Measurements from ENCODE around the gene TMEM165. TPM values are rescaled to one million over a fixed set of nuclear protein-coding genes. Genes with fewer than 3 reads are reported as not detected.
A peak's percentile ranks its signal among the peaks of the same experiment; 100 is the strongest.

The TMEM165 gene
- total and polyA plus RNA-seq, 3 experiments from 2014 or later = 31.1 to 76.5 (median 69.1) TPM

DNA sequence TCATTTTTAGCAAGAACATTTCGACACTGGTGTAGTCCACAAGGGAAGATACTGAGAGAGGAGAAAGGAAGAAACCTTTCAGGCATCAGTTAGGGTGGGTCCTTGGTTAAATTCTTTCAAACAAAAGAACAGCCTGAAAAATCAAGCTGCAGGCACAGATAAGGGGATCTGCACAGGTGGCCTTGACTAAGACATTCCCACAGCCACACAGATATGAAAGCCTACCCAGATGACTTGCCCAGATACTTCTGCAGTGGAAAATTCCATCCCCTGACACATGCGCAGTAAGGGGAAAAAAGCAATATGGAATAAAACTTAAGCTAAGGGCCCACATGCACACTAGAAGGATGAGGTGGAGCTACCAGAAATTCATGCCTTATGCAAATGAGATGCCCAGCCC, 8.9 kb upstream of the TMEM165 start:
- Histone ChIP-seq H3K36me3 (ENCODE audit: insufficient read depth, low read length) (no peaks in the 10 kb centered on the region), H3K9me3 (ENCODE audit: low read length) (no peaks in the 10 kb centered on the region), H3K27me3 (ENCODE audit: insufficient read depth, low read length, poor library complexity, severe bottlenecking) (no peaks in the 10 kb centered on the region), H3K4me1 (ENCODE audit: insufficient read depth, low read length) (no peaks in the 10 kb centered on the region), H3K4me3 (ENCODE audit: low read length) (no peak overlapping the region), H3K27ac (ENCODE audit: low read depth, low read length) (no peak overlapping the region)
- peaks cover 0 to 2% (median 0%) of the 10 kb centered on the region in 3 donors for H3K36me3 Mint-ChIP-seq
- H3K27ac Mint-ChIP-seq = no peak overlapping the region
- POLR2A ChIA-PET = no interaction called here
- DNase-seq = no peak
- H3K4me1 Mint-ChIP-seq = no peaks in the 10 kb centered on the region
- no peaks in the 10 kb centered on the region for H3K9me3 Mint-ChIP-seq
- H3K27me3 Mint-ChIP-seq = peaks cover 0 to 5% of the 10 kb centered on the region in 2 donors
- no peak overlapping the region for H3K4me3 Mint-ChIP-seq
- CTCF ChIA-PET = interaction anchor here (1.7 kb wide), 1 partner anchor 41 kb away, joined by 4 read pairs; the partner anchor contains the start of gene SRD5A3

- no peaks in the 10 kb centered on the region for H3K9me3 Mint-ChIP-seq
- peaks cover 29 to 34% (median 32%) of the 10 kb centered on the region in 3 donors for H3K4me1 Mint-ChIP-seq
- peaks cover 0 to 1% of the 10 kb centered on the region in 2 donors for H3K27me3 Mint-ChIP-seq
- Histone ChIP-seq H3K36me3 (ENCODE audit: insufficient read depth, low read length) (no peaks in the 10 kb centered on the region), H3K9me3 (ENCODE audit: low read length) (no peaks in the 10 kb centered on the region), H3K27ac (ENCODE audit: low read depth, low read length) (no peak overlapping the region), H3K27me3 (ENCODE audit: insufficient read depth, low read length, poor library complexity, severe bottlenecking) (no peaks in the 10 kb centered on the region), H3K4me3 (ENCODE audit: low read length) (no peak overlapping the region), H3K4me1 (ENCODE audit: insufficient read depth, low read length) (peaks cover 26% of the 10 kb centered on the region)
- peak overlapping the region in 4 of 8 donors; percentile 71 to 94 (median 84) for H3K27ac Mint-ChIP-seq
- peaks cover 0 to 15% (median 10%) of the 10 kb centered on the region in 3 donors for H3K36me3 Mint-ChIP-seq
- no peak for DNase-seq
- ChIA-PET CTCF (interaction anchor here (0.8 to 3.6 kb wide), 5 partner anchors 32 to 161 kb away, joined by 3 to 24 read pairs (median 4); partner anchors contain the start of gene SRD5A3), POLR2A (interaction anchor here (3.3 kb wide), 1 partner anchor 152 kb away, joined by 21 read pairs; no protein-coding TSS in a partner anchor)
- H3K4me3 Mint-ChIP-seq = peak overlapping the region in 3 of 7 donors; percentile 68 to 98 (median 83)
Observed at GRCh38 chr4:55393461-55394320, 2.1 kb upstream of the TMEM165 start.

DNA sequence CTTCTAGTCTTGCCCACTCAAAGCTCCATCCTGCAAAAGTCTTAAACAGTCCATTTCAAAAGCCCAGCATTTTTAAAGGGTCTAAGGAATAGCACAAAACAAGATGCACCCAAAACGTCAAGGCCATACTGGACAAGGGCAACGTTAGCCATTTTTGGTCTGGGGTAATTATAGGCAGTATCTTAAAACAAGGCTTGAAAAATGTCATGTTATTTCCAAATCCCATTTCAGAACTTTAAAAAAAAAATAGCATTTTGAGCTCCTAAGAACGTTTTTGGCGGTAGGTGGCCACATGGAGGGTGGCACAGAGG, 584 bp upstream of the TMEM165 start:
- Mint-ChIP-seq H3K36me3 (peaks cover 0 to 21% (median 13%) of the 10 kb centered on the region in 3 donors), H3K27ac (peak overlapping the region; percentile 87 to 99 (median 98)), H3K4me1 (peaks cover 37 to 43% (median 41%) of the 10 kb centered on the region in 3 donors), H3K27me3 (peaks cover 0 to 1% of the 10 kb centered on the region in 2 donors), H3K4me3 (peak overlapping the region; percentile 93 to 100 (median 96)), H3K9me3 (no peaks in the 10 kb centered on the region)
- Histone ChIP-seq H3K9me3 (ENCODE audit: low read length) (no peaks in the 10 kb centered on the region), H3K27me3 (ENCODE audit: insufficient read depth, low read length, poor library complexity, severe bottlenecking) (no peaks in the 10 kb centered on the region), H3K36me3 (ENCODE audit: insufficient read depth, low read length) (no peaks in the 10 kb centered on the region), H3K27ac (ENCODE audit: low read depth, low read length) (peak overlapping the region; percentile 91), H3K4me1 (ENCODE audit: insufficient read depth, low read length) (peaks cover 36% of the 10 kb centered on the region), H3K4me3 (ENCODE audit: low read length) (peak overlapping the region; percentile 72)
- CTCF ChIA-PET = interaction anchor here (1.3 to 3.6 kb wide), 8 partner anchors 11 to 159 kb away, joined by 3 to 24 read pairs (median 6); partner anchors contain the start of genes CLOCK and SRD5A3
- DNase-seq = no peak
- POLR2A ChIA-PET = interaction anchor here (0.7 to 3.3 kb wide), 5 partner anchors 23 to 553 kb away, joined by 3 to 21 read pairs (median 6); partner anchors contain the start of gene CEP135

DNA sequence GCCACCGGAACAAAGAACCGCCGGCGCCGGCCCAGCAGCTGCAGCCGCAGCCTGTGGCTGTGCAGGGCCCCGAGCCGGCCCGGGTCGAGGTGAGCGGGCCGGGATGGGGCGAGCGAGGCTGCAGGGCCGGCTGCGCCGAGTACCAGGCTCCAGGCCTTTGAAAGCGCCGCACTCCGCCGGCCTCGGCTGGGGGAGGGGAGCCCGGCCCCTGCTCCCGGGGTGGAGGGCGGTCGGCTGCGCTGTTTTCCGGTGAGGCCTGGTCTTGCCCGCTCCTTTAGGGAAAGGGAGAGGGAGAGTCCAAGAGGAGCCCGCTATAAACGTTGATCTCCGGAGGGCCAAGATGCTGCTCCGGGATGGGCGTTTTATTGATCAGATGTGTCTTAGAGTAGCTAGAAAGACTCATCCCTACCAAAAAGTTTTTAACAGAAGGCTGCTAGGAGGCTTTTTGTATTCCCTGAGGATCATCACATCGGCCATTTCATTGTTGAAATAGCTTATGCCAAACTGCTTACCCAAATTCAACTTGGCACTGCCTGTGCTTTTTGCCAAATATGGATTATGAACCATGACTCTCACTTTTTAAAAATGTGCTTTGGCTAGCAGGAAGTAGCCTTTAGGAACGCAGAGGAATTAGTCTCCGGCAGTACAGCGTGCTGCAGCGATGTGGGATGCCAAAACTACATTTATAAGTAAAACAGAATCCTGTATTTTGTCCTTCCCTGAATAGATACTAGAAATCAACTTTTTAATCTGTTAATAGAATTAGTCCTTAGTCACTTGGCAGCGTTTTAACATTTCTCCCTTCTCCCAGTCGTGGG, 760 bp downstream of the TMEM165 start:
- Mint-ChIP-seq H3K9me3 (no peaks in the 10 kb centered on the region), H3K27ac (peak overlapping the region; percentile 81 to 98 (median 93)), H3K4me3 (peak overlapping the region; percentile 88 to 100 (median 96)), H3K4me1 (peaks cover 47 to 55% (median 52%) of the 10 kb centered on the region in 3 donors), H3K27me3 (peaks cover 0 to 1% of the 10 kb centered on the region in 2 donors), H3K36me3 (peaks cover 0 to 30% (median 15%) of the 10 kb centered on the region in 3 donors)
- POLR2A ChIA-PET = interaction anchor here (0.7 to 3.3 kb wide), 3 partner anchors 149 to 457 kb away, joined by 3 to 21 read pairs (median 4); no protein-coding TSS in a partner anchor
- DNase-seq = peak in 4 of 5 donors; percentile 5 to 58 (median 24)
- H3K27ac ChIP-seq (ENCODE audit: low read depth, low read length) = peak overlapping the region; percentile 91
- peaks cover 8% of the 10 kb centered on the region for H3K36me3 ChIP-seq (ENCODE audit: insufficient read depth, low read length)
- CTCF ChIA-PET = interaction anchor here (1.3 to 3.6 kb wide), 5 partner anchors 9 to 153 kb away, joined by 4 to 24 read pairs (median 6); partner anchors contain the start of genes CLOCK and SRD5A3
- peak overlapping the region; percentile 72 for H3K4me3 ChIP-seq (ENCODE audit: low read length)
- H3K4me1 ChIP-seq (ENCODE audit: insufficient read depth, low read length) = peaks cover 42% of the 10 kb centered on the region
- no peaks in the 10 kb centered on the region for H3K9me3 ChIP-seq (ENCODE audit: low read length)
- H3K27me3 ChIP-seq (ENCODE audit: insufficient read depth, low read length, poor library complexity, severe bottlenecking) = no peaks in the 10 kb centered on the region

- peaks cover 47 to 56% (median 52%) of the 10 kb centered on the region in 3 donors for H3K4me1 Mint-ChIP-seq
- POLR2A ChIA-PET = interaction anchor here (0.7 to 3.3 kb wide), 3 partner anchors 148 to 457 kb away, joined by 3 to 21 read pairs (median 4); no protein-coding TSS in a partner anchor
- Histone ChIP-seq H3K4me3 (ENCODE audit: low read length) (peak overlapping the region; percentile 72), H3K4me1 (ENCODE audit: insufficient read depth, low read length) (peaks cover 42% of the 10 kb centered on the region), H3K27ac (ENCODE audit: low read depth, low read length) (peak overlapping the region; percentile 91), H3K27me3 (ENCODE audit: insufficient read depth, low read length, poor library complexity, severe bottlenecking) (no peaks in the 10 kb centered on the region), H3K9me3 (ENCODE audit: low read length) (no peaks in the 10 kb centered on the region), H3K36me3 (ENCODE audit: insufficient read depth, low read length) (peaks cover 8% of the 10 kb centered on the region)
- CTCF ChIA-PET = interaction anchor here (3.6 kb wide), 1 partner anchor 51 kb away, joined by 24 read pairs; the partner anchor contains the start of gene SRD5A3
- peak overlapping the region; percentile 80 to 94 (median 93) for H3K27ac Mint-ChIP-seq
- DNase-seq = no peak
- no peaks in the 10 kb centered on the region for H3K9me3 Mint-ChIP-seq
- peak overlapping the region; percentile 88 to 100 (median 93) for H3K4me3 Mint-ChIP-seq
- H3K27me3 Mint-ChIP-seq = peaks cover 0 to 1% of the 10 kb centered on the region in 2 donors
- peaks cover 0 to 30% (median 15%) of the 10 kb centered on the region in 3 donors for H3K36me3 Mint-ChIP-seq
Observed at GRCh38 chr4:55397126-55397436, 1.3 kb downstream of the TMEM165 start.

DNA sequence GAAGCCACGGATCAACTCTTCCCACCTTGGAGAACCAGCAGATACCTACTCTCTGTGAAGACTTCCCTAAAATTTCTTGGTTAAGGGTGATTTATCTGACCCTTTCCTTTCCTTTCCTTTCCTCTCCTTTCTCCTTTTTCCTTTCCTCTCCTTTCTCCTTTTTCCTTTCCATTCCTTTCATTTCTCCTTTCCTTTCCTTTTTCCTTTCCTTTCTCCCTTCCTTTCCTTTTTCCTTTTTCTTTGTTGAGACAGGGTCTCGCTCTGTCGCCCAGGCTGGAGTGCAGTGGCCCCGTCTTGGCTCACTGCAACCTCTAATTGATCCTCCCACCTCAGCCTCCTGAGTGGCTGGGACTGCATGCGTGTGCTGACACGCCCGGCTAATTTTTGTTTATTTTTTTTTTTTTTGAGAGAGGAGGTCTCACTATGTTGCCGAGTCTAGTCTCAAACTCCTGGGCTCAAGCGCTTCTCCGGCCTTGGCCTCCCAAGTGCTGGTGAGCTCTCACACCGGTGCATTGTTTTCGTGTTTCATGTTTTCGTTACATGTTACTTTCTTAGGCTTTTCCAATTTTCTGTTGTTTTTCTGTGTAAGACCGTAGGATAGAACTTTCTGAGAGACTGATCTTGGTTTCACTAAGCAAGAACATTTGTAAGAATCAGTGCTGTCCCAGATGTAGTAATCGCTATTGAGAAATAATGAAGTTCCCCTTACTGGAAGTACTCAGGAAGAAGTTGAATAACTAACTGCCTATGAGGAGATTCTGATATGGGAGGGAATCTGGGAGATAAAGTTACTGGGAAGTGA, 2.0 kb downstream of the TMEM165 start:
- peak overlapping the region; percentile 91 for H3K27ac ChIP-seq (ENCODE audit: low read depth, low read length)
- CTCF ChIA-PET = interaction anchor here (1.2 to 3.6 kb wide), 3 partner anchors 51 to 148 kb away, joined by 6 to 24 read pairs (median 8); partner anchors contain the start of gene SRD5A3
- H3K4me3 ChIP-seq (ENCODE audit: low read length) = peak overlapping the region; percentile 72
- Mint-ChIP-seq H3K27ac (peak overlapping the region; percentile 80 to 94 (median 93)), H3K27me3 (peaks cover 0 to 1% of the 10 kb centered on the region in 2 donors), H3K9me3 (no peaks in the 10 kb centered on the region), H3K4me3 (peak overlapping the region; percentile 88 to 100 (median 93)), H3K4me1 (peaks cover 47 to 60% (median 52%) of the 10 kb centered on the region in 3 donors), H3K36me3 (peaks cover 0 to 30% (median 15%) of the 10 kb centered on the region in 3 donors)
- POLR2A ChIA-PET = interaction anchor here (0.7 kb wide), 1 partner anchor 207 kb away, joined by 4 read pairs; no protein-coding TSS in a partner anchor
- H3K9me3 ChIP-seq (ENCODE audit: low read length) = no peaks in the 10 kb centered on the region
- H3K36me3 ChIP-seq (ENCODE audit: insufficient read depth, low read length) = peaks cover 8% of the 10 kb centered on the region
- no peak for DNase-seq
- peaks cover 42% of the 10 kb centered on the region for H3K4me1 ChIP-seq (ENCODE audit: insufficient read depth, low read length)
- no peaks in the 10 kb centered on the region for H3K27me3 ChIP-seq (ENCODE audit: insufficient read depth, low read length, poor library complexity, severe bottlenecking)

All from CD8-positive, alpha-beta memory T cell (primary cell).